ENCODE measurements around the gene MAPT.

Gene MAPT

DNA sequence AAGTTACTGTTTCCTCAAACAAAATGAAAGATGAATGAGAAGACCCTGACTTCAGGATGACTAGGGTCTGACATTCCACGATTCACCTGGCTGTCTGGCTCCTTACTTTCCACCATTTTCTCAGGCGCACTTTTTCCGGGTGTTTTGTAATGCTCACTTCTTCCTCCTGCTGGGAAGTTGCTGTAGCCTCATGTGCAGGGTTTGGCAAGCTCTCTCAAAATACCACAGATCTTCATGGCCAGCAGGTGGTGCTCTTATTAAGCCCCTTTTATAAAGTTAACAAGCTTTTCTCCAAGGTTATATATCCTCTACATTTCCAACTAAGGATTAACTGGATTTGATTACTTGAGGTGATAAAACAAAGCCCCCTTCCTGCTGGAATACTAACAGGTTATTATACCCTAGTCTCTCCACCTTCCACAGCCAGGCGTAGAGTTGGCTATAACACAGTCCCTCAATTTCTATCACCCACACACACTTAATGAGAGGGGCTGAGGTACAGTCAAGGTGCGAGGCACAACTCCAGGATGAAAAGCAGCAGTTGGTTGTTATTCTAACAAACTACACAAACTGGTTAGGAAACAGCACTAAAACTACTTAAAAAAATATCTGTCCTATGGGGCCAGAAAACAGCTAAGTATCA, 150.1 kb downstream of the MAPT start:
- no peak for DNase-seq (ENCODE audit: low read depth in 1 of 2, low spot score in 1 of 2)

DNA sequence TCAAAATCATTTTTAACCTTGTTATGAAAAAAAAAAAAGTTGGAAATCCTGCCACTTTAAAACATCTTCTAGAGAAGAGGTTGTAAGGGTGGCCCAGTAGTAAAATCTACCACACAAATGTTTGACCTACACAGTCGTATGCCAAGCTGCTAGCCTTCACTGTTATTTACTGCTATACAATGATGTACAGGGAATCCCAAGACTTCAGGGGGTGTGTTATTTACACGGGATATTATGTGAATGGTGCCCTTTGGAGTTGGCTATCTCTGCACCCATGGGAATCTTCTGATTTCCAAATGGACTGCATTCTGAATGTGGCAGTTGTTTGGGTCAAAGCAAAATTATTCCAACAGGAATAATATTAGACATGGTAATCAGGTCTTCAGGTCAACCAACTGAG, 150.6 kb downstream of the MAPT start:
- no peak for DNase-seq (ENCODE audit: low read depth in 1 of 2, low spot score in 1 of 2)

DNA sequence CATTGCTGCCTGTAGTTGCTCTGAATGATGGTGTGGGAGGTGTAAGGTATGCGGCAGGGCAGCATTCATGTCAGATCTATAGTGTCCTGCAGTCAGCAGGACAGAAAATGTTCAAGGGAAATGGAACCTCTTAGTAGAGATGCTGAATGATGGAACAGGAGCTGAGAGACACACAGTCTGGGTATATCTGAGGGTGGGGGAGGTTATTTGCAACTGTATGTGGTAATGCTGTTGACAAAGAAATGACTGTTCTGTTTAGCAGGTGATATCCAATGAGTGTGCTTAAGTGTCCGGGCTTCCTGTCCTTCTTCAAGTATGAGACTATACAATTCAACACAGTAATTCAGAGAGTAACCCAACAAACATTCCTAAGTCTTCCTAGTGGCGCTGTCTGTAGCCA, 151.3 kb downstream of the MAPT start:
- no peak for DNase-seq (ENCODE audit: low read depth in 1 of 2, low spot score in 1 of 2)

DNA sequence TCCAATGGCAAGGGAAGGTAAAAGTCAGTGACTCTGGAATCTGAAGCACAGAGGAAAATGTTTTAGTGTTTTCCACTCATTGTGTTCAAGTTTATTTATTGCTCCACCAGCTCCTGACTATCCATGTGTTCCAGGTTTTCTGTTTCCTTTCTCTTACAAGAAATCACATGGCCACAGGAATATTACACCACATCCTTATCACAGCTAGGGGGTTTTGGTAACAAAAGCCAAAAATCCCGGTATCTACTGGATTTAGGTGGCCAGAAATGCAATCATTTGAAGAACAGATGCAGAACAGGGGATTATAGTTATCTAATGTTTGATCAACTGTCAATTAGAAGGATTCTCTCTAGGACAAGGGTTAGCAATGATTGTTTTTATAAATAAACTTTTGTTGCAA, 152.6 kb downstream of the MAPT start:
- DNase-seq (ENCODE audit: low read depth in 1 of 2, low spot score in 1 of 2), result no peak

DNA sequence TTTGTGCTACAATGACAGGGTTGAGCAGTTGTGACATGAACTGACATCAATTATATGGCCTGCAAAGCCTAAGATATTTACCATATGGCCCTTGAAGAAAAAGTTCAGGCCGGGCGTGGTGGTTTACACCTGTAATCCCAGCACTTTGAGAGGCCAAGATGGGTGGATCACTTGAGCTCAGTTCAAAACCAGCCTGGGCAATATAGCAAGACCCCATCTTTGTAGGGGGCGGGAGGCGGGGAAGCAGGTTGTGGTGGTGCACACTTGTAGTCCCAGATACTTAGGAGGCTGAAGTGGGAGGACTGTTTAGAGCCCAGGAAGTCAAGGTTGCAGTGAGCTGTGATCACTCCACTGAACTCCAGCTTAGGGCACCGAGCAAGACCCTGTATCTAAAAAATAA, 153.0 kb downstream of the MAPT start:
- no peak for DNase-seq (ENCODE audit: low read depth in 1 of 2, low spot score in 1 of 2)

DNA sequence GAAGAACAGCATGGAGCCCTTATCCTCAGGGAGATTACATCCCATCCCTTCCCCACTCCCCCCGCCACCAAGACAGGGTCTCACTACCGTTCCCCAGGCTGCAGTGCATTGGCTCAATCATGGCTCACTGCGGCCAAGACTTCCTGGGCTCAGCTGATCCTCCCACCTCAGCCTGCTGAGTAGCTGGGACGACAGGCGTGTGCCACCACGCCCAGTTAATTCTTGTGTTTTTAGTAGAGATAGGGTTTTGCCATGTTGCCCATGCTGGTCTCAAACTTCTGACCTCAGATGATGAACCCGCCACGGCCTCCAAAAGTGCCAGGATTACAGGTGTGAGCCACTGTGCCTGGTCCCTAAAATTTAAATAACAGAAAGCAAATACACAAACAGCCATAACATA, 153.5 kb downstream of the MAPT start:
- DNase-seq (ENCODE audit: low read depth in 1 of 2, low spot score in 1 of 2), result no peak

DNA sequence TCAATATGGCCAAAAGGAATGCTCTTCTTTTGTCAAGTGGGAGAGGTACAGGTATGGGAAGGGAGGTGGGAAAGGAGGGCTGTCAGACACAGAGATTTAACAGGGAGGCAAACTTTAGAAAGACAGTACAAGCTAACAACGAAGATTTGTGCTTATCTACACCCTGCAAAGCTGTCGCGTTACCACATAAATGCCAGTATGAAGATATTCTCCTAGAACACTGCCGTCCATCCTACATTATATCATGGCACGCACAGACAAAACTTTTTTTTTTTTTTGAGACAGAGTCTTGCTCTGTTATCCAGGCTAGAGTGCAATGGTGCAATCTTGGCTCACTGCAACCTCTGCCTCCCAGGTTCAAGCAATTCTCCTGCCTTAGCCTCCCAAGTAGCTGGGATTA, 155.3 kb downstream of the MAPT start:
- DNase-seq (ENCODE audit: low read depth in 1 of 2, low spot score in 1 of 2), result no peak

DNA sequence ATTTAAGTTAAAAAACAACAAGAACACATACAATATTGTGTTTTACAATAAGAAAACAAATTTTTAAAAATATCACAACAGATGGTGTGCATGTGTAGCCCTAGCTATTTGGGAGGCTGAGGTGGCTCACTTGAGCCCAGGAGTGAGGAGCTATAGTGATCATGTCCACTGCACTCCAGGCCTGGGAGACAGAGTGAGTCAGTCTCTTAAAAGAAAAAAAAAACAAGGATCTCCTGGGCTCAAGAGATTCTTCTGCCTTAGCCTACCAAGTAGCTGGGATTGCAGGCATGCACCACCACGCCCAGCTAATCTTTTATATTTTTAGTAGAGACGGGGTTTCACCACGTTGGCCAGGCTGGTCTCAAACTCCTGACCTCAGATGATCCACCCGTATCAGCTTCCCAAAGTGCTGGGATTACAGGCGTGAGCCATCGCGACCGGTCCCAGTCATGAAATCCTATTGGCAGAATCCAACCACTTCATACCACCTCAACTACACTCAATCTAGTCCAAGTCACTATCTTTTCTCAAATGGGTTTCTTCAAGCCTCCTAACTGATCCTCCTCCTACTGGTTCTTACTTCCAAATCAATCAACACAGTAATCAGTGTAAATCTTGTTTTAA, 159.7 kb downstream of the MAPT start:
- no peak for DNase-seq (ENCODE audit: low read depth in 1 of 2, low spot score in 1 of 2)

DNA sequence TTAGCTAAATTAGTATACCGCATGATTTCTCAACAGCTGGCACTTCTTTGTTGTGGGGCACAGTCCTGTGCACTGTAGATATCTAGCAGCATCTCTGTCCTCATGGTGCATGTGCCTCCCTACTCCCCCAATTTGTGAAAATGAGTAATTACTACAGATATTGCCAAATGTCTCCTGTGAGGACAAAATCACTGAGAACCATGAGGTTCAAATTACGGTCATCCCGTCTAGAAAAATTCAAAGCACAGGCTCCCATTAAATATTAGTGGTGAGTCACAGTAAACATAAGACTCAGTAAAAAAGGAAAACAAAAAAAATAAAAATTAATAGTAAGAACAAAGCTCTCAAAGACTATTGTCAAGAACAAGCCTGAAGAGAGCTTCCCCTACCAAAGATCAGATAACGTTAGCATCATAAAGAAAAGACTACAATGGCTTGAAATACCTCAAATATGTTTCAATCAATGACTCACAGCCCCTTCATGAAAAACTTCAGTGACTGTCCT, 162.5 kb downstream of the MAPT start:
- DNase-seq (ENCODE audit: low read depth in 1 of 2, low spot score in 1 of 2), result no peak

DNA sequence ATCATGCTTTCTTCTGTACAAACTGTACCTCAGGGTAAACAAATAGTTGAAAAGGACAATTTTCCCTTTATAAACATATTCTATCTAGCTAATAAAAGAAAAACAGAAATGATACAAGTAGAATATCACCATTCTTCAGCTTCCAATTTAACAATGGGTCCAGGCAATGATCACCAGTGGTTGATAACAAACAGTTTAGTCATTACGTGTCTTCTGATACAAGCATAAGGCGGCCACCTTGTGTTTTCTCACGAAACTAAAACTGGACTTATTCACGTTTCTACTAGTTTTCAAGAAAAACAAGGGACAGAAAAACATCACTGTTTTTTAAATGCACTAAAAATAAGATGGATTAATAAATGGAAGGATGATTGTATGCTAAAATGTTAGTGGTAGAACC, 163.0 kb downstream of the MAPT start:
- no peak for DNase-seq (ENCODE audit: low read depth in 1 of 2, low spot score in 1 of 2)

DNA sequence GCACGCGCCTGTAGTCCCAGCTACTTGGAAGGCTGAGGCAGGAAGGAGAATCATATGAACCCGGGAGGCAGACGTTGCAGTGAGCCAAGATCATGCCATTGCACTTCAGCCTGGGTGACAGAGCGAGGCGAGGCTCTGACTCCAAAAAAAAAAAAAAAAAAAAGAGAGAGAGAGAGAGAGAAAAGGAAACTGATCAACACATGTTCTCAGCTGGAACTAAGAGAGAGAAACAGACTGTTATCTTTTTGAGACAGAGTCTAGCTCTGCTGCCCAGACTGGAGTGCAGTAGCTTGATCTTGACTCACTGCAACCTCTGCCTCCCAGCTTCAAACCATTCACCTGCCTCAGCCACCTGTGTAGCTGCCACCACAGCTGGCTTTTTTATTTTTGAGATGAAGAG, 165.1 kb downstream of the MAPT start:
- DNase-seq (ENCODE audit: low read depth in 1 of 2, low spot score in 1 of 2), result no peak

DNA sequence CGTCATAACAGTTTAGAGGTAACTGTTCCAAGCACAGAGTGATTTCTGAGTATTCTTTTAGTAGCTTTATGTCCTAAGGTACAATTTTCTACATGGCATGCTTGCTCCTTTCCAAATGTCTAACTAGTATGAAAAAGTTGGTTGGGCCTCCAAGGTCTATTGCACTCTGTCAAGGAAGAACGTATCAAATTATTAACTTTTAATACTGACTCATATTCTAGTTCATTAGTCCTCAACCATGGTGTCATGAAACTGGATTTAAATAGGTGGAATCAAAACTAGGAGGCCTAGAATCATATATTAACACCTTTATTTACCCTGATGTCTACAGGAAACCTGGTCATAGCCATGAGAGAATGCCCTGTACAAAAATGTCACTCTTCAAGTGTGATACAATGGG, 166.1 kb downstream of the MAPT start:
- no peak for DNase-seq (ENCODE audit: low read depth in 1 of 2, low spot score in 1 of 2)

DNA sequence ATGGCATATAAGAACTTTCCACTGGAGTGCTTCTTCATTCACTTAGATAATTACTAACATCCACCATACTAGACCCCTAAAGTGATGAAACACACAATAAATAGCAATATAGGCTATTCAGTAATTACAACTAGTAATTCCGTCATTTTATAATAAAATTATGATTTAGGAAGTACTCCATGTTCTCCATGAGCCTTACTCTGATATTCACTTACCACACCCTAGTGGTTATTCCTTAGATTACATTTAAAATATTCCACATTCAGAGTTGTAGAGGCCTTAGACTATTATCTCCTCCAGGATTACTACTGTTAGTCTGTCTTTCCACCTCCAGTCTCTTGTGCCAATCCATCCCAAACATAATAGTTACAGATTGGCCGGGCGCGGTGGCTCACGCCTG, 167.1 kb downstream of the MAPT start:
- DNase-seq (ENCODE audit: low read depth in 1 of 2, low spot score in 1 of 2), result no peak

DNA sequence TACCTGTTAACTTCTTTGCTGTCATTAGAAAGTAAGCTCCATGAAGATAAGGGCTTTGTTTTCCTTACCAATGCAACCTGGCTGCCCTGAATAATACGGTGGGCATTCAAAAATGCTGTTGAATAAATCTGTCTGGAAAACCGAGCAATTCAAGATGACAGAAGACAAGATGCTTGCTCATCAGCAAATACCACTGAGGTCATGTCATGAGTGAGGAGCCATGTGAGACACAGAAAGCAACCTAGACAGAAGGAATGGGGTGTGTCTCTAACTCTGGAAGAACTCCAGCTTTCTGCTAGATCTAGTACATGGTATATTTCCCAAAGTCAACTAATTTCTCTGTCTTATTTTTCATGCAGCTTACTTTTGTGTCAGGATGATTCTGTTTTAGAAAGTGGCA, 168.9 kb downstream of the MAPT start:
- no peak for DNase-seq (ENCODE audit: low read depth in 1 of 2, low spot score in 1 of 2)

DNA sequence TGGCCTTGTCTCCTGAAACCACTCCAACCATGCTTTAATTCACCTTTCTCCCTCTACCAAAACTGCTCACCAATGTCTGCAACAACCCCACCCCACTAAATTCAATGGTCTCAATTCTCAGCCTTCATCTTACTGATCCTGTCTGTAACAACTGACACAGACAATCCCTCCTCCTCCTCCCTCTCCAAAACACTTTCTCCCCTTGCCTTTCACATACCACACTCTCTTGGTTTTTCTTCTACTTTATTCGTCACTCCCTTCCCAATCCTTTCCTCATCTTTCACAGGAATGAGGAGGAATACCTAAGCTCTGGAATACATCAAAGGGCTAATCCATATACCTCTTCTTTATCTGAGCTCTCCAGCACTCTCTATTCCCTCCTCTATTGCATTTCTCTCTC, 170.1 kb downstream of the MAPT start:
- DNase-seq (ENCODE audit: low read depth in 1 of 2, low spot score in 1 of 2), result no peak

DNA sequence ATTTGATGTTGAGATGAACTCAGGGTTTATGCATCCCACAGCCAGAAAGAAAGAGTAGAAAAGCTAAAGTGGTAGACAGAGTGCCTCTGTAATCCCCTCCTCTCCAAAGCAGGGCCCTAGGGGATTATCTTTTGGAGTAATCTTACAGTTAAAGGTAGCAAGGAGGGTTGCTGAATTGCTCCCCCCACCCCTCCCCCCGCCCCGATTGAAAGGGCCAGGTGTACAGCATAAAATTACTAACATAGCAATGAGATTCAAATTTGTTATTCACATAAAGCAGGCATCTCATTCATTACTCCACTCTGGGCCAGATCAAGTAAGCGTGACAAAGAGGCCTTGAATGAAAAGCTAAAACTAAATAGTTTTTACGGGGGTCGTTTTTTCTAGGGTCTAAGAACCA, 177.4 kb downstream of the MAPT start:
- no peak for DNase-seq (ENCODE audit: low read depth in 1 of 2, low spot score in 1 of 2)

DNA sequence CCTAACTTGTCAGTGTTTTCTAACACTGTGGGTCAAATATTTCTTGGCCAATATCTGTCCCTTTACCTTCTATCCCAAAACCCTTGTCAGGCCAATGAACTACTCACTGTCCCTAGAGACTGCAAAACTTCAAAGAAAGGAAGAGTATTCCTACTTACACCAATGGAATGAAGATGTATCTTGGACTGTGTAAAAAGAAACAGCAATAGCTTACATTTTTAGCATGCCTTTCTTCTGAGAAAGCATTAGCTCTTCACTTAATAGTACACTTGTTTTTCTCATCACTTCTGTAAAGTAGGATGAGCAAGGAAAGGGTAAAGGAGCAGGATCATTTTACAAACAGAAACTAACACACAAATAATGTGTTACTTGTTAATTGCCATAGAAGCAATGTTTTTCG, 178.6 kb downstream of the MAPT start:
- no peak for DNase-seq (ENCODE audit: low read depth in 1 of 2, low spot score in 1 of 2)

DNA sequence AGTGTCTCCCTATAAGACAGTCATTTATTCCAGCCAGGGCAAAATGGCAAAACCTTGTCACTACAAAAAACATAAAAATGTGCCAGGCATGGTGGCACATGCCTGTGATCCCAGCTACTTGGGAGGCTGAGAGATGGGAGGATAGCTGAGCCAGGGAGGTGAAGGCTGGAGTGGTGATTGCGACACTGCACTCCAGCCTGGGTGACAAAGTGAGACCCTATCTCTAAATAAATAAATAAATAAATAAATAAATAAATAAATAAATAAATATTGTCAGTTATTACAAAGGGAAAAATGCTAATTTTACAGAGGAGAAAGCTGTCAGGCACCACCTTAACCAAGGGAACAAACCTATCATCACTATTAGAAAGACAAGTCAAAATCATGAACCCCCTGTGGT, 180.2 kb downstream of the MAPT start:
- DNase-seq (ENCODE audit: low read depth in 1 of 2, low spot score in 1 of 2), result no peak

Data from stimulated activated CD4-positive, alpha-beta T cell treated with anti-CD3 and anti-CD28 coated beads, Interleukin-15, amount 100 ng/mL, for 1 hour (primary cell).